ENCODE results near the gene COG1. TPM values are rescaled to one million over a fixed set of nuclear protein-coding genes. Genes with fewer than 3 reads are reported as not detected.

Gene COG1
- polyA plus RNA-seq, 4 donors = 41.0 to 68.2 (median 54.7) TPM

Other genes starting within 250 kb of the COG1 start
- gene SLC39A11, start 100.4 kb upstream of the COG1 start, polyA plus RNA-seq (ENCODE audit: insufficient read length in 4 of 4) = 10 to 100 TPM; 23.6 to 28.4 (median 26.0) TPM
- gene SSTR2, start 28.0 kb upstream of the COG1 start, polyA plus RNA-seq (ENCODE audit: insufficient read length in 4 of 4) = 1 to 10 TPM; 1.6 to 3.2 (median 2.3) TPM
- gene CPSF4L, start 68.8 kb downstream of the COG1 start, polyA plus RNA-seq (ENCODE audit: insufficient read length in 4 of 4) = under 1 TPM in 1 of 4 donors, not detected in 3; 0.08 TPM
- 10 to 100 TPM; 40.0 to 65.0 (median 51.3) TPM for gene CDC42EP4, start 118.9 kb downstream of the COG1 start, polyA plus RNA-seq (ENCODE audit: insufficient read length in 4 of 4)

All from left renal cortex interstitium (tissue), 4 donors.